HG03097 (cell line): Measurements from ENCODE around the gene FBXL7.

Experiments used
- ATAC-seq: cut with Tn5 transposase; IDR thresholded peaks from one replicate; pipeline ENCODE4 v1.9.1; 2021; ENCODE audit not compliant: unreplicated experiment, low FRiP score

FBXL7 gene

GRCh38 chr5:15959370-15960164 is 459.6 kb downstream of the FBXL7 start:
- no peak for ATAC-seq

- ATAC-seq = no peak
Observed at GRCh38 chr5:15966066-15966640, 466.2 kb downstream of the FBXL7 start.

- no peak for ATAC-seq
Observed at GRCh38 chr5:15966651-15967050, 466.7 kb downstream of the FBXL7 start.

- no peak for ATAC-seq
Observed at GRCh38 chr5:15968993-15969392, 469.0 kb downstream of the FBXL7 start.

- ATAC-seq = no peak
Observed at GRCh38 chr5:15977851-15978250, 477.9 kb downstream of the FBXL7 start.

GRCh38 chr5:15980835-15981234 is 480.9 kb downstream of the FBXL7 start:
- no peak for ATAC-seq

- ATAC-seq = no peak
Observed at GRCh38 chr5:15983392-15983791, 483.4 kb downstream of the FBXL7 start.
